HepG2 (cell line): ENCODE data around the gene TLR2. TPM values are rescaled to one million over a fixed set of nuclear protein-coding genes. Genes with fewer than 3 reads are reported as not detected.

Experiments used
- ATAC-seq: fragments of 200-7000 bp; cut with Tn5 transposase; 3 replicates; pipeline ENCODE4 v1.9.1; 2020; ENCODE audit warnings: mild to moderate bottlenecking, moderate library complexity
- BruUV-seq: library from RNA; stranded (reverse); fragments of 400-500 nt; replicated peaks from 2 replicates; lab custom pipeline; 2021; lab: Mats Ljungman, UMichigan
- CTCF ChIA-PET: fragments of 300-600 bp; formaldehyde crosslinking; extraction: SDS; loops from one replicate; lab custom pipeline; 2021; ENCODE audit warnings: low total read pairs, inconsistent platforms, low intra/inter-chr PET ratio; lab: Yijun Ruan, JAX
- POLR2A ChIA-PET: fragments of 350-600 bp; sonication (Branson Sonifier 250); formaldehyde crosslinking; loops from one replicate; lab custom pipeline; 2020; ENCODE audit warnings: antibody characterized with exemption, inconsistent platforms; lab: Yijun Ruan, JAX
- DNase-seq: peaks from one replicate; pipeline ENCODE4 v3.0.0-alpha.2; 2015; ENCODE audit warnings: low spot score
- FAIRE-seq: peaks from 3 replicates; lab custom pipeline; 2011; peaks lifted over from hg19 to GRCh38; lab: Jason Lieb, UNC
- H2AFZ ChIP-seq: one replicate; pipeline ENCODE4 v1.6.1; 2011; ENCODE audit warnings: low read length, inconsistent platforms
- H3K27ac ChIP-seq: fragments of 300-600 bp; 3 replicates; pipeline ENCODE4 v1.8.0; 2011; ENCODE audit warnings: mixed run types, mild to moderate bottlenecking, mixed read lengths, low read length, inconsistent platforms; ENCODE audit not compliant: insufficient read depth; ENCODE audit errors: extremely low read length
- H3K27me3 ChIP-seq, 2 experiments: fragments of 200-600 bp in 1 of 2; 2 replicates in 1 of 2; 3 replicates in 1 of 2; pipeline versions ENCODE4 v1.6.0 to v1.8.0; 2011; ENCODE audit warnings: low read length in 2 of 2, mild to moderate bottlenecking in 2 of 2, moderate library complexity in 2 of 2, inconsistent platforms in 1 of 2; ENCODE audit not compliant: insufficient read depth in 2 of 2, control insufficient read depth in 1 of 2
- H3K36me3 ChIP-seq, 2 experiments: fragments of 200-600 bp in 1 of 2; replicated peaks in 1 of 2; 2 replicates in 1 of 2; 3 replicates in 1 of 2; pipeline versions ENCODE4 v1.5.1 to v1.8.0; 2011; ENCODE audit warnings: low read length in 2 of 2, inconsistent platforms in 1 of 2; ENCODE audit not compliant: insufficient read depth in 2 of 2, control insufficient read depth in 1 of 2
- H3K4me1 ChIP-seq: 2 replicates; pipeline ENCODE4 v1.5.1; 2012; ENCODE audit warnings: low read length, inconsistent platforms; ENCODE audit not compliant: insufficient read depth
- H3K4me2 ChIP-seq: 2 replicates; pipeline ENCODE4 v1.6.0; 2011; ENCODE audit warnings: low read depth, low read length, inconsistent platforms
- H3K4me3 ChIP-seq, 3 experiments: fragments of 200-600 bp in 1 of 3; sonication (generic), shearing (Covaris generic) in 1 of 3; replicated peaks in 1 of 3; 2 replicates each; pipeline ENCODE4 v1.5.1; 2011 to 2016; ENCODE audit warnings: low read length in 3 of 3, inconsistent platforms in 2 of 3, low read depth in 2 of 3, mild to moderate bottlenecking in 2 of 3, control low read depth in 1 of 3, mixed read lengths in 1 of 3; ENCODE audit not compliant: insufficient read depth in 1 of 3
- H3K79me2 ChIP-seq: one replicate; pipeline ENCODE4 v1.6.1; 2011; ENCODE audit warnings: low read length, inconsistent platforms; ENCODE audit not compliant: insufficient read depth
- H3K9ac ChIP-seq: 2 replicates; pipeline ENCODE4 v1.6.0; 2011; ENCODE audit warnings: mild to moderate bottlenecking, low read depth, low read length, inconsistent platforms; ENCODE audit not compliant: insufficient read depth
- H3K9me3 ChIP-seq: 2 replicates; pipeline ENCODE4 v1.5.1; 2012; ENCODE audit warnings: mild to moderate bottlenecking, low read length
- H4K20me1 ChIP-seq: 2 replicates; pipeline ENCODE4 v1.6.0; 2011; ENCODE audit warnings: inconsistent platforms, mild to moderate bottlenecking, low read length, moderate library complexity; ENCODE audit not compliant: insufficient read depth
- ARID3A ChIP-seq: IDR thresholded peaks from 2 replicates; pipeline ENCODE4 v1.6.1; 2012; ENCODE audit warnings: low read depth, low read length, improper control_type of control experiment
- JARID2 ChIP-seq: sonication (generic); formaldehyde crosslinking; IDR thresholded peaks from 2 replicates; pipeline ENCODE4 v1.8.1; 2023; ENCODE audit warnings: missing genetic modification reagents, inconsistent platforms; ENCODE audit not compliant: insufficient replicate concordance
- MXI1 ChIP-seq: IDR thresholded peaks from 3 replicates; pipeline ENCODE4 v1.6.1; 2012; ENCODE audit warnings: low read depth, low read length, inconsistent platforms, borderline replicate concordance
- NCOA1 ChIP-seq: sonication (generic); formaldehyde crosslinking; IDR thresholded peaks from 2 replicates; pipeline ENCODE4 v1.9.0; 2021; ENCODE audit warnings: missing genetic modification reagents
- POGZ ChIP-seq: sonication (generic); formaldehyde crosslinking; IDR thresholded peaks from 2 replicates; pipeline ENCODE4 v1.4.0; 2020; ENCODE audit warnings: mild to moderate bottlenecking, missing genetic modification reagents
- SIX1 ChIP-seq: sonication (generic); formaldehyde crosslinking; IDR thresholded peaks from 2 replicates; pipeline ENCODE4 v1.4.0; 2020; ENCODE audit warnings: missing genetic modification reagents, borderline replicate concordance
- SUZ12 ChIP-seq: fragments of 150-350 bp; IDR thresholded peaks from 2 replicates; pipeline ENCODE4 v1.6.1; 2014; ENCODE audit warnings: low read depth, low read length
- TEAD3 ChIP-seq: optimal IDR thresholded peaks from 2 replicates; pipeline ENCODE3; 2016; ENCODE audit warnings: borderline replicate concordance
- TIGD3 ChIP-seq: sonication (generic); formaldehyde crosslinking; IDR thresholded peaks from 2 replicates; pipeline ENCODE4 v1.5.1; 2020; ENCODE audit warnings: mild to moderate bottlenecking, missing genetic modification reagents, borderline replicate concordance
- ZNF547 ChIP-seq: sonication (generic); formaldehyde crosslinking; IDR thresholded peaks from 2 replicates; pipeline ENCODE4 v1.5.1; 2020; ENCODE audit warnings: mild to moderate bottlenecking, missing genetic modification reagents
- ZNF552 ChIP-seq: sonication (generic); formaldehyde crosslinking; IDR thresholded peaks from 2 replicates; pipeline ENCODE4 v1.9.0; 2022; ENCODE audit warnings: missing genetic modification reagents, mild to moderate bottlenecking, borderline replicate concordance
- ZNF75D ChIP-seq: sonication (generic); formaldehyde crosslinking; IDR thresholded peaks from 2 replicates; pipeline ENCODE4 v1.8.1; 2023; ENCODE audit warnings: missing genetic modification reagents, mild to moderate bottlenecking, borderline replicate concordance
- ZNF773 ChIP-seq: sonication (generic); formaldehyde crosslinking; IDR thresholded peaks from 2 replicates; pipeline ENCODE4 v1.4.0; 2020; ENCODE audit warnings: missing genetic modification reagents, borderline replicate concordance
- ZSCAN22 ChIP-seq: sonication (generic); formaldehyde crosslinking; IDR thresholded peaks from 2 replicates; pipeline ENCODE4 v1.4.0; 2020; ENCODE audit warnings: mild to moderate bottlenecking, missing genetic modification reagents
- ZSCAN29 ChIP-seq: sonication (generic); formaldehyde crosslinking; conservative IDR thresholded peaks from 2 replicates; pipeline ENCODE4 v1.4.0; 2020; ENCODE audit warnings: mild to moderate bottlenecking, missing genetic modification reagents
- WGBS: methylation state at CpG from one replicate; pipeline ENCODE4 v1.1.6; 2017; ENCODE audit warnings: low lambda C conversion rate; 5-methylcytosine and 5-hydroxymethylcytosine counted together
- in situ Hi-C: cut with HindIII; loops from 2 replicates; pipeline ENCODE4 v1.10.0; 2017; ENCODE audit warnings: low pct_unique_long_range_greater_than_20kb; ENCODE audit not compliant: extremely low pct_ligation_motif_present
- intact Hi-C: fragments of 100-400 bp; cut with micrococcal nuclease; formaldehyde crosslinking; loops from one replicate; pipeline ENCODE4 v1.10.0; 2022; ENCODE audit not compliant: unreplicated experiment
- polyA plus RNA-seq, 8 experiments: library from polyadenylated mRNA; depleted of rRNA in 3 of 8; stranded (reverse) in 7 of 8; unstranded in 1 of 8; fragments of >200 nt; fragmentation: Illumina TruSeq in 4 of 8; extraction: Trizol in 4 of 8; gene quantifications; 2 replicates each; pipeline versions ENCODE4 v1.2.1 to v1.2.3, GENCODE V29; 2011 to 2016; ENCODE audit warnings: low read depth in 4 of 8, missing spikeins in 1 of 8, mixed read lengths in 1 of 8; ENCODE audit not compliant: insufficient read depth in 1 of 8
- total RNA-seq, 5 experiments: library from RNA; depleted of rRNA; stranded (reverse); fragments of >200 nt; fragmentation: Illumina TruSeq; extraction: Trizol; gene quantifications; 2 replicates each; pipeline ENCODE4 v1.2.3, GENCODE V29; 2016; ENCODE audit warnings: low read depth in 1 of 5
- TF ChIP-seq, protein P1 (sequence below): sonication (generic); formaldehyde crosslinking; conservative IDR thresholded peaks from 2 replicates; pipeline ENCODE4 v1.8.0; 2022; ENCODE audit warnings: low read depth, missing genetic modification reagents
- TF ChIP-seq, protein P2 (sequence below): sonication (generic); formaldehyde crosslinking; IDR thresholded peaks from 2 replicates; pipeline ENCODE4 v1.4.0; 2020; ENCODE audit warnings: missing genetic modification reagents, low read depth, mild to moderate bottlenecking, borderline replicate concordance

The TLR2 gene
- total and polyA plus RNA-seq, 2 of the 13 experiments (the other 11 are each of a cell fraction or from before 2014, with no cell fraction given) = 0.63 to 0.73 TPM

DNA sequence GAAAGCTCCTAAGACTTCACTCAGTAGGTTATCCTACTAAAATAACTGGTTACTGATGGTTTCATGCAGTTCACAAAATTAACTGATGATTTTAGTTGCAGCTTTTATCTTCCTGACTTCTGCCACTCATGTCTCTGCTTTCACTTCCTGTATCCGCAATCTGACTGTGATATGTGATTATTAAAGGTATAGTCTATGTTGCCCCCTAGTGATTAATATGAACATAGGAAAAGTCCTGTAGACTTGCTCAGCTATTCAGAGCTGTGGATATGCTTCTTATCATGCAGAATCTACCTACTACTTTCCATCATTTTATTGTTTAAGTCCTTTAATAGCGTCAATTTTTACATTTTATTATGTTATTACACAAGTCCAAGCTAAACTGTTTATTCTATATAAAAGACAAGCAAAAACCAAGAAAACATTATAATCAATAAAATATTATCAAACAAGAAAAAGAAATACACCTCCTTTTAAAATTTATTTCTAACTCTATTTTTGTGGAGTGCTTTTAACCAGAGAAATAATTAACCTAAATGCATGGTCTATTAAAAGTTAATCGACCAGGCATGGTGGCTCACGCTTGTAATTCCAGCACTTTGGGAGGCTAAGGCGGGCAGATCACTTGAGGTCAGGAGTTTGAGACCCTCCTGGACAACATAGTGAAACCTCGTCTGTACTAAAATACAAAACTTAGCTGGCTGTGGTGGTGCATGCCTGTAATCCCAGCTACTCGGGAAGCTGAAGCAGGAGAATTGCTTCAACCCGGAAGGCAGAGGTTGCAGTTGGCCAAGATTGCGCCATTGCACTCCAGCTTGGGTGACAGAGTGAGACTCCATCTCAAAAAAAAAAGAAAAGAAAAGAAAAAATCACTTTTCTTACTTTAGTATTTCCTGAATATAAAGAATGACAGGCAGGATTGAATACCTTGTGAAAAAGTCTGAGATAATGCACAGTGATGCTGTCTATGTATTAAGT lies 40.4 kb upstream of the TLR2 start (continued):
- TF ChIP-seq ARID3A = peak; percentile 94
- TF ChIP-seq NCOA1 (CRISPR knock-in tag) = no peak

DNA sequence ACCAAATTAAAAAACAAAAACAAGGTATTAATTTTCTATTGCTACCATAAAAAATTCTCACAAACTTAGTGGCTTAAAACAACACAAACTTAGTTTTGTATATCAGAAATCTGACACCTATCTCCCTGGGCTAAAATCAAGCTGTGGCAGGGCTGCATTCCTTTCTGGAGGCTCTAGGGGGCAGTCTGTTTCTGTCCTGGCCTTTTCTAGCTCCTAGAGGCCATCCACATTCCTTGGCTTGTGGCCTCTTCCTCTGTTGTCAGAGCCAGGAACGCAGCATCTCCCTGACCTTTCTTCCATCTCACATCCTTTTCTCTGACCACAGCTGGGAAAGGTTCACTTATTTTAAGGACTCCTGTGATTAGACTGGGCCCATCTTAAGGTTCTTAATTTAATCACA lies 38.9 kb upstream of the TLR2 start:
- FAIRE-seq (no peak), DNase-seq (no peak), ATAC-seq (no peak)
- Histone ChIP-seq H3K36me3 (no peaks in the 10 kb centered on the region), H3K9me3 (peaks cover 5% of the 10 kb centered on the region), H4K20me1 (no peaks in the 10 kb centered on the region), H3K27me3 (no peaks in the 10 kb centered on the region; a peak in 1 of 5 replicates), H2AFZ (no peak overlapping the region), H3K4me3 (no peak overlapping the region), H3K4me1 (peaks cover 9% of the 10 kb centered on the region), H3K27ac (no peak overlapping the region), H3K9ac (no peak overlapping the region), H3K4me2 (no peak overlapping the region), H3K79me2 (no peaks in the 10 kb centered on the region)
- in situ Hi-C loops = no loop called here
- ChIA-PET POLR2A (no interaction called here), CTCF (no interaction called here)
- BruUV-seq = no TSS peak
- 71% methylated on average over 1 of the region's 1 CpG for WGBS
- intact Hi-C loops = loop anchor here (10.0 kb wide), 1 partner anchor 210 kb away; no protein-coding TSS in a partner anchor
- TF ChIP-seq TIGD3 = no peak
- TF ChIP-seq, protein P1, sequence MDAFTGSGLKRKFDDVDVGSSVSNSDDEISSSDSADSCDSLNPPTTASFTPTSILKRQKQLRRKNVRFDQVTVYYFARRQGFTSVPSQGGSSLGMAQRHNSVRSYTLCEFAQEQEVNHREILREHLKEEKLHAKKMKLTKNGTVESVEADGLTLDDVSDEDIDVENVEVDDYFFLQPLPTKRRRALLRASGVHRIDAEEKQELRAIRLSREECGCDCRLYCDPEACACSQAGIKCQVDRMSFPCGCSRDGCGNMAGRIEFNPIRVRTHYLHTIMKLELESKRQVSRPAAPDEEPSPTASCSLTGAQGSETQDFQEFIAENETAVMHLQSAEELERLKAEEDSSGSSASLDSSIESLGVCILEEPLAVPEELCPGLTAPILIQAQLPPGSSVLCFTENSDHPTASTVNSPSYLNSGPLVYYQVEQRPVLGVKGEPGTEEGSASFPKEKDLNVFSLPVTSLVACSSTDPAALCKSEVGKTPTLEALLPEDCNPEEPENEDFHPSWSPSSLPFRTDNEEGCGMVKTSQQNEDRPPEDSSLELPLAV = no peak
- no peak for TF ChIP-seq MXI1
- TF ChIP-seq ZSCAN29 (CRISPR knock-in tag) = no peak
- TF ChIP-seq SIX1 (CRISPR knock-in tag) = no peak
- TF ChIP-seq POGZ = no peak
- TF ChIP-seq TEAD3 (CRISPR knock-in tag) = no peak
- no peak for TF ChIP-seq ZNF552 (CRISPR knock-in tag)
- TF ChIP-seq SUZ12 = no peak
- no peak for TF ChIP-seq ZNF773 (CRISPR knock-in tag)
- TF ChIP-seq, protein P2, sequence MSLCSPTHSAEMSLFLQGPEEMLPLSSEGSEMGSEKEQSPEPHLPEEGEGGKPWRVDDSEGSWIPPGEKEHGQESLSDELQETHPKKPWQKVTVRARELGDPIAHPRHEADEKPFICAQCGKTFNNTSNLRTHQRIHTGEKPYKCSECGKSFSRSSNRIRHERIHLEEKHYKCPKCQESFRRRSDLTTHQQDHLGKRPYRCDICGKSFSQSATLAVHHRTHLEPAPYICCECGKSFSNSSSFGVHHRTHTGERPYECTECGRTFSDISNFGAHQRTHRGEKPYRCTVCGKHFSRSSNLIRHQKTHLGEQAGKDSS (CRISPR knock-in tag) = no peak
- TF ChIP-seq ZSCAN22 = no peak
- no peak for TF ChIP-seq JARID2 (CRISPR knock-in tag)
- TF ChIP-seq ZNF75D = no peak
- TF ChIP-seq ZNF547 (CRISPR knock-in tag) = no peak
